Trophoblast cell (in vitro differentiated cells and primary cell): ENCODE results near the gene C14orf180.
"Not testable (repeated sequence)": the region's sequence is repeated elsewhere in the genome, so short reads cannot be mapped to it uniquely, and the experiment has no call there.

Source experiments
- DNase-seq, 2 donors: peaks; one replicate each; pipeline ENCODE4 v3.0.0-alpha.2; 2016
- H2AFZ ChIP-seq: 2 replicates; pipeline ENCODE4 v1.6.1; 2013; ENCODE audit warnings: low read length, moderate library complexity, mild to moderate bottlenecking; ENCODE audit not compliant: insufficient read depth, poor library complexity
- H2AK5ac ChIP-seq: 2 replicates; pipeline ENCODE4 v1.6.1; 2013; ENCODE audit warnings: mild to moderate bottlenecking, low read length
- H2BK120ac ChIP-seq: 2 replicates; pipeline ENCODE4 v1.6.1; 2013; ENCODE audit warnings: low read length, mild to moderate bottlenecking, moderate library complexity; ENCODE audit not compliant: insufficient read depth, poor library complexity
- H2BK12ac ChIP-seq: 2 replicates; pipeline ENCODE4 v1.6.1; 2013; ENCODE audit warnings: mild to moderate bottlenecking, low read length, moderate library complexity
- H2BK5ac ChIP-seq: 2 replicates; pipeline ENCODE4 v1.6.1; 2013; ENCODE audit warnings: low read length, low read depth, moderate library complexity, mild to moderate bottlenecking; ENCODE audit not compliant: poor library complexity
- H3K14ac ChIP-seq: 2 replicates; pipeline ENCODE4 v1.6.1; 2013; ENCODE audit warnings: mild to moderate bottlenecking, low read length
- H3K18ac ChIP-seq: 2 replicates; pipeline ENCODE4 v1.6.1; 2013; ENCODE audit warnings: mild to moderate bottlenecking, low read length
- H3K23ac ChIP-seq: 2 replicates; pipeline ENCODE4 v1.6.1; 2013; ENCODE audit warnings: low read length
- H3K27ac ChIP-seq: 2 replicates; pipeline ENCODE4 v1.5.1; 2013; ENCODE audit warnings: low read depth, mild to moderate bottlenecking, inconsistent platforms, low read length, moderate library complexity
- H3K27me3 ChIP-seq: 2 replicates; pipeline ENCODE4 v1.6.1; 2013; ENCODE audit warnings: inconsistent platforms, mild to moderate bottlenecking, low read length, moderate library complexity; ENCODE audit not compliant: insufficient read depth
- H3K36me3 ChIP-seq, 2 experiments: 1 replicate in 1 of 2; 2 replicates in 1 of 2; pipeline ENCODE4 v1.6.1; 2013; ENCODE audit warnings: low read length in 2 of 2, mild to moderate bottlenecking in 2 of 2, moderate library complexity in 1 of 2; ENCODE audit not compliant: insufficient read depth in 2 of 2, control insufficient read depth in 1 of 2
- H3K4ac ChIP-seq: 2 replicates; pipeline ENCODE4 v1.6.1; 2013; ENCODE audit warnings: low read depth, mild to moderate bottlenecking, low read length, moderate library complexity
- H3K4me1 ChIP-seq, 2 experiments: 1 replicate in 1 of 2; 2 replicates in 1 of 2; pipeline ENCODE4 v1.6.1; 2013; ENCODE audit warnings: low read length in 2 of 2, mild to moderate bottlenecking in 2 of 2, moderate library complexity in 1 of 2; ENCODE audit not compliant: insufficient read depth in 2 of 2, control insufficient read depth in 1 of 2
- H3K4me2 ChIP-seq: 2 replicates; pipeline ENCODE4 v1.6.1; 2013; ENCODE audit warnings: inconsistent platforms, mild to moderate bottlenecking, low read length, moderate library complexity
- H3K4me3 ChIP-seq: 2 replicates; pipeline ENCODE4 v1.5.1; 2013; ENCODE audit warnings: mild to moderate bottlenecking, low read depth, low read length, inconsistent platforms
- H3K79me1 ChIP-seq: one replicate; pipeline ENCODE4 v1.6.1; 2013; ENCODE audit warnings: low read length
- H3K79me2 ChIP-seq: 2 replicates; pipeline ENCODE4 v1.6.1; 2013; ENCODE audit warnings: low read length, mild to moderate bottlenecking; ENCODE audit not compliant: control insufficient read depth, insufficient read depth, poor library complexity
- H3K9ac ChIP-seq: 2 replicates; pipeline ENCODE4 v1.6.1; 2013; ENCODE audit warnings: mild to moderate bottlenecking, low read length
- H3K9me3 ChIP-seq: 2 replicates; pipeline ENCODE4 v1.6.1; 2013; ENCODE audit warnings: low read depth, mild to moderate bottlenecking, control low read depth, inconsistent platforms, low read length; ENCODE audit not compliant: insufficient read depth
- H4K12ac ChIP-seq: 2 replicates; pipeline ENCODE4 v1.6.1; 2013; ENCODE audit warnings: low read depth, mild to moderate bottlenecking, low read length, moderate library complexity
- H4K8ac ChIP-seq: 2 replicates; pipeline ENCODE4 v1.6.1; 2013; ENCODE audit warnings: low read depth, mild to moderate bottlenecking, low read length, moderate library complexity
- H4K91ac ChIP-seq: one replicate; pipeline ENCODE4 v1.6.1; 2013; ENCODE audit warnings: low read depth, mild to moderate bottlenecking, low read length, moderate library complexity
- WGBS: extraction: QIAGEN DNeasy Blood & Tissue Kit; methylation state at CpG from one replicate; pipeline ENCODE4 v1.1.7; 2013; ENCODE audit warnings: missing lambda C conversion rate; ENCODE audit not compliant: insufficient read length, insufficient coverage; ENCODE audit errors: extremely low coverage; 5-methylcytosine and 5-hydroxymethylcytosine counted together

The C14orf180 gene

GRCh38 chr14:104634886-104635570 lies 55.5 kb downstream of the C14orf180 start:
- Histone ChIP-seq H3K79me1 (no peaks in the 10 kb centered on the region), H2AFZ (no peak overlapping the region), H3K18ac (no peak overlapping the region), H3K9me3 (no peaks in the 10 kb centered on the region), H3K9ac (no peak overlapping the region), H4K8ac (no peak overlapping the region), H4K91ac (no peak overlapping the region), H3K4me3 (no peak overlapping the region), H3K36me3 (no peaks in the 10 kb centered on the region), H3K4me2 (no peak overlapping the region), H2BK12ac (no peak overlapping the region), H2BK5ac (no peak overlapping the region), H3K4me1 (no peaks in the 10 kb centered on the region), H3K23ac (no peak overlapping the region), H3K27me3 (no peaks in the 10 kb centered on the region), H3K4ac (no peak overlapping the region), H4K12ac (no peak overlapping the region), H3K14ac (no peak overlapping the region), H3K27ac (no peak overlapping the region), H2BK120ac (no peak overlapping the region), H2AK5ac (no peak overlapping the region), H3K79me2 (no peaks in the 10 kb centered on the region)
- no peak for DNase-seq
- WGBS: no CpG with 5 or more reads among the region's 26 CpGs

DNA sequence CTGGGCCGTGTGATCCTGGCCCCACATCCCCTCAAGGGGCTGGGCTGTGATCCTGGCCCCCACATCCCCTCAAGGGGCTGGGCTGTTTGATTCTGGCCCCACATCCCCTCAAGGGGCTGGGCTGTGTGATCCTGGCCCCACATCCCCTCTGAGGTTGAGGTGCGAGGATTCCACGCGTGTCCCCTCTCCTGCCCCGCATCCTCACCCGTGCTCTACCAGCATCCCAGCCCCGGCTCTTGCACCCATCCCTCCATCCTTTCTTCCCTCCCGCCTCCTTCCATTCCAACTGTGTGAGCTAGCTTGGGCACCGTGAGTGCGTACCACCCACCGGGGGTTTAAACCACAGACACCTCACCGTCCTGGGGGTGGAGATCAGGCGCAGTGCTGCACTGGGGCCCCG lies 56.2 kb downstream of the C14orf180 start:
- H3K27ac ChIP-seq: no peak overlapping the region
- H3K23ac ChIP-seq: no peak overlapping the region
- H2AFZ ChIP-seq: no peak overlapping the region
- H3K14ac ChIP-seq: no peak overlapping the region
- H3K27me3 ChIP-seq: no peaks in the 10 kb centered on the region
- H3K4ac ChIP-seq: no peak overlapping the region
- H3K9ac ChIP-seq: no peak overlapping the region
- no peak overlapping the region for H4K8ac ChIP-seq
- H2AK5ac ChIP-seq: no peak overlapping the region
- H2BK12ac ChIP-seq: no peak overlapping the region
- no peak overlapping the region for H3K18ac ChIP-seq
- H3K79me1 ChIP-seq: no peaks in the 10 kb centered on the region
- H2BK5ac ChIP-seq: no peak overlapping the region
- H4K12ac ChIP-seq: no peak overlapping the region
- WGBS: no CpG with 5 or more reads among the region's 14 CpGs
- no peaks in the 10 kb centered on the region for H3K4me1 ChIP-seq
- no peak for DNase-seq
- no peak overlapping the region for H3K4me2 ChIP-seq
- no peaks in the 10 kb centered on the region for H3K79me2 ChIP-seq
- no peak overlapping the region for H4K91ac ChIP-seq
- no peak overlapping the region for H2BK120ac ChIP-seq
- no peak overlapping the region for H3K4me3 ChIP-seq
- no peaks in the 10 kb centered on the region for H3K36me3 ChIP-seq
- H3K9me3 ChIP-seq: no peaks in the 10 kb centered on the region

DNA sequence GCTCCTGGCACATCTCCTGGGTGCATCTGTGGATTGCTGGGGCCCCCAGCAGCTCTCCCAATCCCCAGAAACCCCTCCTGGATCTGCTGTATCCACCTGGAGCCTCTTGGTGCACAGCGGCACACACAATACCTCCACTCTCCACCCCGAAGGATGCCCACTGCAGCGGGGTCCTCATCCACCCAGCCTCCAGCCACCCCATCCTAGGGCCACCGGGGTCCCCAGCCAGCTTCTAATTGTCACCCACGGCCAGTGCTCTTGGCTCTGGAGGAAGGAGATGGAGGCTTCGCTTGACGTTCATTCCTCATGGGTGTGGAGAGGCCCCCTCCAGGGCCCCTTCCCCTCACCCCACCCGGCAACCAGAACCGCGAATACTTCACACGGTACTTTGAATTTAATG lies 56.6 kb downstream of the C14orf180 start:
- Histone ChIP-seq H4K91ac (no peak overlapping the region), H2AFZ (no peak overlapping the region), H3K79me2 (no peaks in the 10 kb centered on the region), H3K9ac (no peak overlapping the region), H4K8ac (no peak overlapping the region), H2BK5ac (no peak overlapping the region), H3K23ac (no peak overlapping the region), H2AK5ac (no peak overlapping the region), H3K9me3 (no peaks in the 10 kb centered on the region), H3K4me1 (no peaks in the 10 kb centered on the region), H3K4me3 (no peak overlapping the region), H3K79me1 (no peaks in the 10 kb centered on the region), H3K4ac (no peak overlapping the region), H3K4me2 (no peak overlapping the region), H2BK12ac (no peak overlapping the region), H3K27me3 (no peaks in the 10 kb centered on the region), H4K12ac (no peak overlapping the region), H3K36me3 (no peaks in the 10 kb centered on the region), H3K27ac (no peak overlapping the region), H2BK120ac (no peak overlapping the region), H3K14ac (no peak overlapping the region), H3K18ac (no peak overlapping the region)
- no CpG with 5 or more reads among the region's 11 CpGs for whole genome bisulfite sequencing
- no peak for DNase-seq

- H4K12ac ChIP-seq, H3K79me1 ChIP-seq, H2BK12ac ChIP-seq, H3K79me2 ChIP-seq, H2AFZ ChIP-seq, H4K8ac ChIP-seq, H2BK5ac ChIP-seq, H3K36me3 ChIP-seq, H3K4me2 ChIP-seq, H3K4me3 ChIP-seq, H2AK5ac ChIP-seq, H3K27me3 ChIP-seq, H2BK120ac ChIP-seq, H3K4me1 ChIP-seq, H3K18ac ChIP-seq, H4K91ac ChIP-seq, H3K9ac ChIP-seq, H3K23ac ChIP-seq, H3K14ac ChIP-seq, DNase-seq, H3K9me3 ChIP-seq, H3K27ac ChIP-seq, H3K4ac ChIP-seq: not testable (repeated sequence)
- no CpG with 5 or more reads among the region's 39 CpGs for WGBS
Observed at GRCh38 chr14:104636846-104637545, 57.4 kb downstream of the C14orf180 start.
